GM19324 (cell line): ENCODE results near the gene MT3.
"Not testable (repeated sequence)": the region's sequence is repeated elsewhere in the genome, so short reads cannot be mapped to it uniquely, and the experiment has no call there.

ENCODE experiments used
- ATAC-seq: cut with Tn5 transposase; IDR thresholded peaks from one replicate; pipeline ENCODE4 v1.9.1; 2021; ENCODE audit warnings: mild to moderate bottlenecking, moderate library complexity; ENCODE audit not compliant: unreplicated experiment, low FRiP score

MT3 gene

DNA sequence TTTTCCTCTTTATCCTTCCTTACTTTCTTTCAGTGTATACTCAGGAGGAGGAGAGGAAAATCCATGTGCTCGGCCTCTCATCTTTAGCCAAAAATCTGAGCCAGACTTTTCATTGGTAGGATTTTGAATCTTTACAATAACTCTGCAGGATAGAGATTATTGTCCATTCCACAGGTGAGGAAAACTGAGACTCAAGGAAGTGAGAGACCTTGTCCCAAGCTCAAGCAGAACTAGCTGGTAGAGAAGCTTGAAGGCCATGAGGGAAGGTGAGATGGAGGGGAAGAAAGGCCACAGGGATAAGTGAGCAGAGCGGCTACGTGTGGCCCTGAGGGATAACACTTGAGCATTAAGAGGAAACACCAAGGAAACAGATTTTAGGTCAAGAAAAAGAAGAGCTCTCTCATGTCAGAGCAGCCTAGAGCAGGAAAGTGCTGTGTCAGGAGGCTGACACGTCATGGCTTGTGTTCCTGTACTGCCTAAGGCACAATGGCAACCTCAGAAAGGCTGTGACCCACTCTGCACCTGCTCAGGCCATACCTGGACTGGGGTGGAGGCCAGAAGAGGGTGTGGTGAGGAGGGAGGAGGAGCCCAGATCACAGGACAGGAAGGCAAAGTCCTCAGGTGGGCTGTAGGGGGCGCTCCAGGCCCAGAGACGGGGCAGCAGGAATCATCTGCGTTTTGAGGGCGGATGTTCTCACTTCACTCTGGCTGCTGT, 12.6 kb upstream of the MT3 start:
- peak; percentile 67 for ATAC-seq

GRCh38 chr16:56577300-56577625, 12.1 kb upstream of the MT3 start:
- no peak for ATAC-seq

DNA sequence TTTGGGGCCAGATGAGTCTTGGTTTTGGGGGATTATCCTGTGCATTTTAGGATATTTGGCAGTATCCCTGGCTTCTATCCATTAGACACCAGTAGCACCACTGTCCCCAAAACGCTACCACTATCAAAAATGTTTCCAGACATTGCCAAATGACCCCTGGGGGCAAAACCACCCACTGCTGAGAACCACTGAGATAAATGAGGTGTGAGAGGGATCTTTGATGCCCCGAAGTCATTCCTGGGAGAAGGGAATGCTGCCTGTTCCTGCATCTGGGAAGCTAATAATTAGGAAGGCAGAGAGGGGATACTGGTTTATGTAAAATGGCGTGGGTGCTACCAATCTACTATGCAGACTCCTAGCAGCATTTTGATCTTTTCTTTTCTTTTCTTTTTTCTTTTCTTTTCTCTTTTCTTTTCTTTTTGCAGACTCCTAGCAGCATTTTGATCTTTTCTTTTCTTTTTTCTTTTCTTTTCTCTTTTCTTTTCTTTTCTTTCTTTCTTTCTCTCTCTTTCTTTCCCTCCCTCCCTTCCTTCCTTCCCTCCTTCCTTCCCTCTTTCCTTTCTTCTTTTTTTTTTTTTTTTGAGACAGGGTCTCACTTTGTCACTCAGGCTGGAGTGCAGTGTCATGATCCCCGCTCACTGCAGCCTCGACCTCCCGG, 8.8 kb upstream of the MT3 start:
- ATAC-seq = no peak

DNA sequence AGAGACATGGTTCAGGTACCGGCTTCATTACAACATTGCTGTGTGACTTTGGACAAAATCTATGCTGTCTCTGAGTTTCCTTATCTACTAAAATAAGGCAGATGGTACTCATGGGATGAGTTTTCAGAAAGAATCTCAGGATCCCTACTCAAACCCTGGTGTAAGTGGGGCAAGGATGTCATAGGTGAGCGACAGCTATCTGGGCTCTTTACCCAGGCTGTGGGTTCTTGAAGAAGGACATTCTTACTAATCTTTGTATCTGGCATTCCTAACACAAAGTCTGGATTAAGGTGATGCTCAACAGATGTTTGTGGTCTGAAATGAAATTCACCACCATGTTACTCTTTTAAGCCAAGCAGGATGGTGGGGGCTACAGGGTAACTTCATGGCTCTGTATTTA, 6.4 kb upstream of the MT3 start:
- not testable (repeated sequence) for ATAC-seq

DNA sequence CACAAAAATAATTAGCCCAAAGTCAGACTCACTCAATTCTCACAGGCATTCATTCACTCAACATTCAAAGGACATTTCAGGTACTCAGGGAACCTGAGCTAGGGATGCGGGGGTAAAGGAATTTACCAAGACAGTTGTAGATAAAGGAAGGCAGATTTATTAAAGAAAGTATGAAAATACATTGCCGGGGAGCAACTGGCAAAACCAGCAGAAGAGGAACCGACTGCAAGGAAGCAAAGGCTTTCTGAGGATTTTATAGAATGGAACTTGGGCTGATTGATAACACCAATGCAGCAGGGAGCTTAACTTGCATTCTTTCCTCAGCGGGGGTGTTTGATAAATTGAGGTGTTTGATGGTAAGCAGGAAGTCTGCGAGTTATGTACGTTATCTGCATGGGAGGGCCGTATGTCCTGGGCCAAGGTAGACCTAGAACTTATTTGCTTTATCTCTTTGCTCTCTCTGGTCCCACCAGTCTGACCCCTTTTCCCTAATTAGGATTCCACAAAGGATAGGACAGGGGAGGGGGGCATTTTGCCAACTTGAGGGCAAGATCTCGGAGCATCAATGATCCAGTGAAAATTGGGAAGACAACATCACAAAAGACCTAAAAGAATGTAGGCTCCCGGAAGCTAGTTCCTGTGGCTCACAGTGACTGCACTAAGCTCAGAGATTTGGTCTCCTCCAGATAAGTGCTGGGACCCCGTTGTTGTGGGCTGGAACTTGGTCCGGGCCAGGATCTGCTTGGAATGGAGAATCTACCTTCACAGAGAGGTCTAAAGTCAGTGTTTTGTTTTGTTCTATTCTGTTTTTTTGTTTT, 5.8 kb upstream of the MT3 start:
- ATAC-seq = no peak

- ATAC-seq = no peak
Observed at GRCh38 chr16:56584276-56584675, 5.1 kb upstream of the MT3 start.

GRCh38 chr16:56588781-56589140, 567 bp upstream of the MT3 start:
- no peak for ATAC-seq

DNA sequence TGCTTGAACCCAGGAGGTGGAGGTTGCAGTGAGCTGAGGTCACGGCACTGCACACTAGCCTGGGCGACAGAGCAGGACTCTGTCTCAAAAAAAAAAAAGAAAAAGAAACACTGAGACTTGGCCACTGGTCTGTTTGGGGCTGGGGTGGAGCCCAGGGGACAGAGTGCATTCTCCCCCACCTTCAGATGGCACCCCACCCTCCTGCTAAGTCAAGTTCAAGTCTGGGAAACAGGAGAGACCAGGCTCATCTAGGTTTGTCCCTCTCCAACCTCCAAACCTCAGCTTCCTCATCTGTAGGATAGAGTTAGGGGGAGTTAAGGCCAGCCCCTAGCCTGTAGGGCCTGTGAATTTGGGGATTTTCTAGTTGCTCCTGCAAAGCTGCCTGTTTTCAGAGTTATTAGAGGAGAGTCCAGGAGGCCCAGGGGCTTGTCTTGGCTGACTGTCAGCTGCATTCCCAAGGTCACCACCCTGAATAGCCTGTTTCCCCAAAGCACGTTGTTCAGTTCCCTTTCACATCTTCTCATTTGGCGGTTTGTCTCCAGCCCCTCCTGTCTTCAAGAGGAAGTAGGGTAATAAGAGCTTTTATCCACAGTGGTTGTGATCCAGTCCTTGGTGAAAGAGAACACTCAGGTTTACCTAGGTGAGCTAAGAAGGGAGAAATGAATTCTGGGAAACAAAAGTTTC, 2.2 kb downstream of the MT3 start:
- no peak for ATAC-seq

- no peak for ATAC-seq
Observed at GRCh38 chr16:56593573-56594291, 4.4 kb downstream of the MT3 start.

GRCh38 chr16:56594292-56594619, 4.9 kb downstream of the MT3 start:
- no peak for ATAC-seq

DNA sequence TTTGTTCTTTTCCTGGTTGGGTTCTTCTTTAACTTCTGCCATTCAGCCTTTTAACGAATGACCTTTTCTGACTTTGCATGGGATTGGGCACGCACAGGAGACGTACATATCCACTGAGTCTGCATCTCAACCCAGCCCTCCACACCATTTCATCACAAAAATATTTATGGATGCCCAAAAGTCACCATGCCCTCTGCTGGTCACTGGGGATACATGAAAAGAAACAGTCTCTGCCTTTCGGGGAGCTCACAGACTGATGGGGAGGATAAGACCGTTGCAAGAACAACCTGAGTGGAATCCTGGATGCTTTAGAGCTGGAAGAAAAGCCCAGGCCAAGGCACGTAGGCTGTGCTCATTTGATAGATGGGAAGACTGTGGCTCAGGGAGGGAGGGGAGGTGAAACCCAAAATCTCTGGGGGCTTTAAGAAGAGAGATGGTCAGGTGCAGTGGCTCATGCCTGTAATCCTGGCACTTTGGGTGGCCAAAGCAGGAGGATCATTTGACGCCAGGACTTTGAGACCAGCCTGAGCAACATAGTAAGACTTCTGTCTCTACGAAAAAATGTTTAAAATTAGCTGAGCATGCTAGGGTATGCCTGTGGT, 11.2 kb downstream of the MT3 start:
- ATAC-seq = no peak

- no peak for ATAC-seq
Observed at GRCh38 chr16:56601325-56601724, 12.0 kb downstream of the MT3 start.

DNA sequence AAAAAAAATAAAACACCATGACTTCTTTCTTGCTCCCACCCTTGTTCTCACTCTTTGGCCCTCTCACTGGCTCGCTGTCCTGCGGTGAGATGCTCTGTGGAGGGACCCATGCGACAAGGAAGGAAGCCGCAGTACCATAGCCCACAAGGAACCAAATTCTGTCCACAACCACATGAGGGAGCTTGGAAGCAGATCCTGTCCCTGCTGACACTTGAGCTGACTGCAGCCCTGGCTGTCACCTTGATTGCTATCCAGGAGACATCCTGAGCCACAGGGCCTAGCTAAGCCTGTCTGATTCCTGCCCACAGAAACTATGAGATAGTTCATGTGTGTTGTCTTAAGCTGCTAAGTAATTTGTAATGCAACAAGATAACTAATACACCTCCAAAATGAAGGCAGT, 14.3 kb downstream of the MT3 start:
- ATAC-seq = no peak

DNA sequence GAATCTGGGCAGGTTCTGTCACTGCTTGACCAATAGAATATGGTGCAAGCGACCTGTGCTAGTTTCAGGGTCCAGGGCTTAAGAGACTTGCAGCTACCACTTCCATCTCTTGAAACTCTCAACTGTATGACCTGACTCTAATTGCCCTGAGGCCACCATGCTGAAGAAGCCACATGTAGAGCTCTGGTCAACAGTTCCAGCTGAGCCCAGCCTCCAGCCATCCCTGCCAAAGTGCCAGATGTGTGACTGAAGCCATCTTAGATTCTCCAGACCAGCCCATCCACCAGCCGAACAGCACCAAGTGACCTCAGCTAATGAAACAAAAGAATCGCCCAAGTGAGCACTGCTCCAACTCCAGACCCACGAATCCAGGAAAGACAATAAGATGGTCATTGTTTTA, 15.6 kb downstream of the MT3 start:
- ATAC-seq = no peak

GRCh38 chr16:56605475-56605874, 16.1 kb downstream of the MT3 start:
- ATAC-seq = no peak

DNA sequence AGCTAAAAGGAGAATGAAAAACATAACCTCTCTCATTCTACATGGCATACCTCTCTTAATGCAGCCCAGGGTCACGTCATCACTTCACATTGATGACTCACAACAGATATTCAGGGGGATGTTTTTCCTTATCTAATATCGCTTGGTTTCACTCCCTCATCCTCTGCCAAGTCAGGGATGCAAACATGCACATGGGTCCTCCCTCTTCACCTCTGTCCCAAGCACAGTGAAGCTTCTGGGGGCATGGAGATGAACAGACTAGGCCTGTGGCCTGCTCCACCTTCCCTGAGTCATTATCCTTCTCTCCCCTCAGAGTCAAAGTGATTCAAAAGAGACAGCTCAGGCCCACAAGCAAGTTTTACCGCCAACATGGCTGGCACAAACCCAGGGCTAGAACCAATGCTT, 16.7 kb downstream of the MT3 start:
- ATAC-seq = no peak

DNA sequence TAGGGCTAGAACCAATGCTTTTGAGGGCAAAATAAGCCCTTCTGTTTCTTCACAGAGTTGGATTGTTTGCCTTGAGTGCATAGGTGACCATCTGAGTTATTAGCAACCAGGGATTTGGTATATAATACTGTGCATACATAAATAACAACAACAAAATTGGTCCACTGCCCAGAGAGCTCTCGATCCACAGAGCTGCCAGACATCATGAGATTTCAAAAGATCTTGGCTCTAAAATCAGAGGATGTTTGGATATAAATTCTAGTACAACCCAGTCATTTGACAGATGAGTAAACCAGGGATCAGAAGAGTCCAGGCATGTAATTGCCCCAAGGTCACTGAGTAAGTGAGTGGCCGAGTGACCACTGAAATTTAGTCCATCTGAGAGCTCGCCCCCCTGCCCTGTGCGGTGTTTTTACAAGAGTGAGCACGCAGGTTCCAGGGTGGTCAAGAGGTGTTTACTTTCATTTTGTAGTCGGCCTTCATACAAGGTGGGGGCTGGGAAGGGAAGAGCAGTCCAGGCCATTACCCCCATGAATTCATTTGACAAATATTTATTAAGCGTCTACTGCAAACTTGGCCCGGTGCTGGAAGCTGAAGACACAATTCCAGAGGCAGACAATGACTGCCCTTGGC, 17.3 kb downstream of the MT3 start:
- ATAC-seq = no peak

DNA sequence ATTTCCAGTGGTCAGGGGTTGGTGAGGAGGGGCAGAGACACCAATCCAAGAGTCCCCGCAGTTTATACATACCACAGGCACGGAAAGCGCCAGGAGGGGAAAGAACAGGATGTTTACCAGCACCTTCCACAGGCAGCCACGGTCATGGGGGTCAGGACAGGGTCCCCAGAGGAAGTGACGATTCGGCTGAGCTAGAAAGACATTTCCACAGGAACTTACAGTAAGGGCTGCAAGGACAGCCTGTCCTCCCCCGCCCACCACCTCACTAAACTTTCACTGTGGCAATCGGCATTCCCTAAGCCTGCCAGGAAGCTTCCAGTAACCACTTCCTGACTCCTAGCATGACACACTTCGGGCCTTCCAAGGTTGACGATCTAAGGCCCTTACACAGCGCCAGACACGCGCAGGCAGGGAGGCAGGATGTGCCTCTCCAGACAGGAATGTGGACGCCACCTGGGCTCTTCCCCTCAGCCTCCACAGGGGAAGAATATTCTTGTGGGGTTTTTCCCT, 17.8 kb downstream of the MT3 start:
- ATAC-seq = no peak

DNA sequence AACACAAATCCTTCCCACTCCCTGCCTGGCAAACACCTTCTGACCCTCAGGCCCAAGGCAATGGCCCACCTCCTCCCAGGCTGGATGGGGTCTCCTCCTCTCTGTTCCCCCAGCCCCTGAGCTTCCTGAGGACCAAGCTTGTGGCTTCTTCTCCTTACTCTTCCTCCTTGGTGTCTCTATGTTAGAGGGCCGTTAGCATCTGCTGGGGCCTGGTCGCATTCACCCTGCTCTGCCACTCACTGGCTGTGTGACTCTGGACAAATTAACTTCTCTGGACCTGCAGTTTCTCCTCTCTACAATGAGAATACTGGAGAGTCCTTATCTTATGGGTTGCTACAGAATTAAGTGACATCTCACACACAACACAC, 18.3 kb downstream of the MT3 start:
- no peak for ATAC-seq
